HEK293 (cell line): Measurements from ENCODE around the gene HTR4.

Experiments used
- CTCF ChIP-seq: fragments of 450-650 bp; formaldehyde crosslinking; IDR thresholded peaks from 2 replicates; pipeline ENCODE4 v1.5.1; 2016; ENCODE audit warnings: missing biosample characterization, missing genetic modification characterization
- PATZ1 ChIP-seq: fragments of 450-650 bp; formaldehyde crosslinking; IDR thresholded peaks from 2 replicates; pipeline ENCODE4 v1.5.1; 2016; ENCODE audit warnings: missing biosample characterization, missing genetic modification characterization
- REPIN1 ChIP-seq: fragments of 450-650 bp; formaldehyde crosslinking; IDR thresholded peaks from 2 replicates; pipeline ENCODE4 v1.5.1; 2017; ENCODE audit warnings: missing biosample characterization, missing genetic modification characterization, low read depth
- ZNF335 ChIP-seq: fragments of 450-650 bp; formaldehyde crosslinking; conservative IDR thresholded peaks from 2 replicates; pipeline ENCODE4 v1.5.1; 2016; ENCODE audit warnings: missing biosample characterization, missing genetic modification characterization
- ZNF354C ChIP-seq: fragments of 450-650 bp; formaldehyde crosslinking; IDR thresholded peaks from 2 replicates; pipeline ENCODE4 v1.5.1; 2016; ENCODE audit warnings: missing biosample characterization, missing genetic modification characterization, low read depth, borderline replicate concordance
- ZNF423 ChIP-seq: fragments of 450-650 bp; formaldehyde crosslinking; IDR thresholded peaks from 2 replicates; pipeline ENCODE4 v1.5.1; 2016; ENCODE audit warnings: missing biosample characterization, missing genetic modification characterization
- ZNF473 ChIP-seq: fragments of 450-650 bp; formaldehyde crosslinking; IDR thresholded peaks from 2 replicates; pipeline ENCODE4 v1.5.1; 2017; ENCODE audit warnings: missing biosample characterization, missing genetic modification characterization
- ZNF555 ChIP-seq: fragments of 450-650 bp; formaldehyde crosslinking; conservative IDR thresholded peaks from 2 replicates; pipeline ENCODE4 v1.5.1; 2017; ENCODE audit warnings: missing biosample characterization, mild to moderate bottlenecking, missing genetic modification characterization, inconsistent platforms
- ZNF792 ChIP-seq: fragments of 450-650 bp; formaldehyde crosslinking; IDR thresholded peaks from 2 replicates; pipeline ENCODE4 v1.5.1; 2016; ENCODE audit warnings: missing biosample characterization, missing genetic modification characterization

- TF ChIP-seq ZNF792 (tag by site-specific recombination) (no peak), CTCF (tag by site-specific recombination) (no peak), ZNF423 (tag by site-specific recombination) (no peak), REPIN1 (tag by site-specific recombination) (no peak), PATZ1 (tag by site-specific recombination) (no peak), ZNF354C (tag by site-specific recombination) (no peak), ZNF335 (tag by site-specific recombination) (no peak), ZNF555 (peak; percentile 21), ZNF473 (no peak)
Measured at GRCh38 chr5:148483750-148484149, 170.6 kb downstream of the HTR4 start.
